Measurements from ENCODE around the gene ATXN2L. TPM values are rescaled to one million over a fixed set of nuclear protein-coding genes. Genes with fewer than 3 reads are reported as not detected.

Gene ATXN2L
- total RNA-seq, 3 donors from 2014 or later: 43.8 to 62.6 (median 58.1) TPM

DNA sequence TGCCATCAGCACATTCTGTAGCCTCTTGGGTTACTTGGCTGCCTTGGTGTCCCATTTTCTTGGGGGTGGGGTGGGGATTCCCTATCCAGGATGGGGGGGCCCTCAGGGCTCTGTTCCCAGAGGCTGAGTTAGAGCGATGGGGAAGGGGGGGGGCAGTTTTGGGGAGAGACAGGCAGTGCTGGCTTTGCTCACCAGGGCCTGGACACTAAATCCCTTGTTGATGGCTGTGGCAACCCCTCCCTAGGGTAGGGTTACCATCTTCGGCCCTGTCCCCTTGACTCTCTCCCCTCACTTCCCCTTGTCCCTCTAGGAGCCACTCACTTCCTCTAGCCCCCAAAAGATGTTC is 54.8 kb downstream of the ATXN2L start:
- DNase-seq (ENCODE audit: low spot score in 2 of 2): no peak
- no peak overlapping the region for H3K4me3 ChIP-seq
- no peaks in the 10 kb centered on the region for H3K36me3 ChIP-seq
- no peaks in the 10 kb centered on the region for H3K27me3 ChIP-seq
- peaks cover 0 to 4% of the 10 kb centered on the region in 2 donors for H3K4me1 ChIP-seq
- no peak overlapping the region for H3K27ac ChIP-seq
- TF ChIP-seq, protein P1, sequence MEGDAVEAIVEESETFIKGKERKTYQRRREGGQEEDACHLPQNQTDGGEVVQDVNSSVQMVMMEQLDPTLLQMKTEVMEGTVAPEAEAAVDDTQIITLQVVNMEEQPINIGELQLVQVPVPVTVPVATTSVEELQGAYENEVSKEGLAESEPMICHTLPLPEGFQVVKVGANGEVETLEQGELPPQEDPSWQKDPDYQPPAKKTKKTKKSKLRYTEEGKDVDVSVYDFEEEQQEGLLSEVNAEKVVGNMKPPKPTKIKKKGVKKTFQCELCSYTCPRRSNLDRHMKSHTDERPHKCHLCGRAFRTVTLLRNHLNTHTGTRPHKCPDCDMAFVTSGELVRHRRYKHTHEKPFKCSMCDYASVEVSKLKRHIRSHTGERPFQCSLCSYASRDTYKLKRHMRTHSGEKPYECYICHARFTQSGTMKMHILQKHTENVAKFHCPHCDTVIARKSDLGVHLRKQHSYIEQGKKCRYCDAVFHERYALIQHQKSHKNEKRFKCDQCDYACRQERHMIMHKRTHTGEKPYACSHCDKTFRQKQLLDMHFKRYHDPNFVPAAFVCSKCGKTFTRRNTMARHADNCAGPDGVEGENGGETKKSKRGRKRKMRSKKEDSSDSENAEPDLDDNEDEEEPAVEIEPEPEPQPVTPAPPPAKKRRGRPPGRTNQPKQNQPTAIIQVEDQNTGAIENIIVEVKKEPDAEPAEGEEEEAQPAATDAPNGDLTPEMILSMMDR (IDR thresholded peaks at IDR 0.05): no peak
- TF ChIP-seq POLR2AphosphoS5 (IDR thresholded peaks at IDR 0.05): no peak
- no peak for TF ChIP-seq POLR2A (IDR thresholded peaks at IDR 0.05)
- no peaks in the 10 kb centered on the region for H3K9me3 ChIP-seq
- intact Hi-C loops (cut with DNase I; ENCODE audit: low total_unique reads): no loop called here

DNA sequence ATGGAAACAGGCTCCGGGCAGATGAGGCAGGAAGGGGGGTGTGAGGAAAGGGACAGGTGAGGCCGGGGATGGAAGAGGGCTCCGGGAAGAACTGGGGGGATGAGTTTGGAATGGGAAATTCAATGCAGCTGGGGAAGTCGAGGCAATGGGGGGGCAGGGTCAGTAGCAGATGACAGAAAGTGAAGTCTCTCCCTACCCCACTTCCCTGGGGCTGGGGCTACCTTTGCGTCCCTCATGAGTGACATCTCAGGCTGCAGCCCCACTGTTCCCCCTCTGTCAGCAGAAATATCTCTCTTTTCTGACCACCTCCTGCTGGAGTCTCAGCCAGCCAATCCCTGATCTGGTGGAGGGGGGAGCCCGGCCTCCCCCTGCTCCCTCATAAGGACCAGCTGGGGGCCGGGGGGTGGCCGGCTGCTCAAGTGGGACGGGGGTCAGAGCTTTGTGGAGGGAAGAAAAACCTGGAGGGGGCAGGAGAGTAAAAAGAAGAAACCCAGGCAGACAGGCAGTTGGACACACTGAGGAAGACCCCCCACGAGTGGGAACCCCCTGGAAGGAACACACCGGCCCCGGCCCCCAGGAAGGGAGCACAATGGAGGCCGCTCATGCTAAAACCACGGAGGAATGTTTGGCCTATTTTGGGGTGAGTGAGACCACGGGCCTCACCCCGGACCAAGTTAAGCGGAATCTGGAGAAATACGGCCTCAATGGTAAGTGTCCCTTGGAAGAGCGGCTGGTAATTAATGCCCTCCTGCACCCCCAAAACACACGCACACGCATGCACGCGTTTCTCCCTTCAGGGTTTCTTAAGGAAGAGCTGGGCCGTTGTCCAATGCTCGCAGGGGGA is 55.5 kb downstream of the ATXN2L start, which contains the start of gene ATP2A1:
Gene ATP2A1 (plus strand): TSS at position 406 of the 844 bp plus-strand sequence. CDS start 184 bp downstream, at position 590.
- DNase-seq (ENCODE audit: low spot score in 2 of 2): no peak
- TF ChIP-seq POLR2AphosphoS5 (IDR thresholded peaks at IDR 0.05) (no peak), POLR2A (IDR thresholded peaks at IDR 0.05) (no peak)
- TF ChIP-seq, protein P1 (IDR thresholded peaks at IDR 0.05): no peak
- Histone ChIP-seq H3K4me3 (peak within 1 kb of the TSS; percentile 48 to 73 (median 71)), H3K4me1 (peaks cover 0 to 4% of the 10 kb centered on the region in 2 donors), H3K27ac (no peak within 1 kb of the TSS), H3K36me3 (no peaks in the 10 kb centered on the region), H3K27me3 (no peaks in the 10 kb centered on the region), H3K9me3 (no peaks in the 10 kb centered on the region)
- intact Hi-C loops (cut with DNase I; ENCODE audit: low total_unique reads): loop anchor here (1.0 kb wide), 1 partner anchor 32 kb away; the partner anchor contains the start of gene TUFM

DNA sequence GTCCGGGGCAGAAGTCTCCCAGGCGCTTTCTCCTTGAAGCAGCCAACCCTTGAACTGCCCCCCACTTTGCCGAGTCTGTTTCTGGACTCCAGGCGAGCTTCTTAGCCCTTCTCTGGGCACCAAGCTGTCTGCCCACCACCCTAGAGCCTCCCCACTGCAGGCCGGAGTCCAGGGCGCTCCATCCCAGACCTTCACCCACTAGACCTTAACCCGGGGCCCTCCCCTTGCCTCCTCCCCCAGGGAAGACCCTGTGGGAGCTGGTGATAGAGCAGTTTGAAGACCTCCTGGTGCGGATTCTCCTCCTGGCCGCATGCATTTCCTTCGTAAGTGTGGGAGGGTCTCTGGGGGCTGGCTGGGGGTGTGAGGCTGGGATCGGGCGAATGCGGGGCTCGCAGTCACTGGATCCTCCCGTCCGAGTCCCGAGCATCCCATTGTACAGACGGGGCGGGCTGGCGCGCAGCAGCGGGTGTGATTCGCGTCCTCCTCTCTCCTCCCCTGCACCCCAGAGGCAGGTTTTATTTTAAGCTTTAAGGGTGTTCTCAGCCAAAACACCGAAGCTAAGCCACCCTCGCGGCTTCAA is 56.6 kb downstream of the ATXN2L start:
- Histone ChIP-seq H3K27ac (no peak overlapping the region), H3K4me1 (peaks cover 0 to 4% of the 10 kb centered on the region in 2 donors), H3K27me3 (no peaks in the 10 kb centered on the region), H3K4me3 (peak overlapping the region; percentile 48 to 73 (median 71)), H3K9me3 (no peaks in the 10 kb centered on the region), H3K36me3 (no peaks in the 10 kb centered on the region)
- intact Hi-C loops (cut with DNase I; ENCODE audit: low total_unique reads): no loop called here
- no peak for DNase-seq (ENCODE audit: low spot score in 2 of 2)
- TF ChIP-seq POLR2A (IDR thresholded peaks at IDR 0.05) (no peak), POLR2AphosphoS5 (IDR thresholded peaks at IDR 0.05) (no peak)
- TF ChIP-seq, protein P1 (IDR thresholded peaks at IDR 0.05): no peak

DNA sequence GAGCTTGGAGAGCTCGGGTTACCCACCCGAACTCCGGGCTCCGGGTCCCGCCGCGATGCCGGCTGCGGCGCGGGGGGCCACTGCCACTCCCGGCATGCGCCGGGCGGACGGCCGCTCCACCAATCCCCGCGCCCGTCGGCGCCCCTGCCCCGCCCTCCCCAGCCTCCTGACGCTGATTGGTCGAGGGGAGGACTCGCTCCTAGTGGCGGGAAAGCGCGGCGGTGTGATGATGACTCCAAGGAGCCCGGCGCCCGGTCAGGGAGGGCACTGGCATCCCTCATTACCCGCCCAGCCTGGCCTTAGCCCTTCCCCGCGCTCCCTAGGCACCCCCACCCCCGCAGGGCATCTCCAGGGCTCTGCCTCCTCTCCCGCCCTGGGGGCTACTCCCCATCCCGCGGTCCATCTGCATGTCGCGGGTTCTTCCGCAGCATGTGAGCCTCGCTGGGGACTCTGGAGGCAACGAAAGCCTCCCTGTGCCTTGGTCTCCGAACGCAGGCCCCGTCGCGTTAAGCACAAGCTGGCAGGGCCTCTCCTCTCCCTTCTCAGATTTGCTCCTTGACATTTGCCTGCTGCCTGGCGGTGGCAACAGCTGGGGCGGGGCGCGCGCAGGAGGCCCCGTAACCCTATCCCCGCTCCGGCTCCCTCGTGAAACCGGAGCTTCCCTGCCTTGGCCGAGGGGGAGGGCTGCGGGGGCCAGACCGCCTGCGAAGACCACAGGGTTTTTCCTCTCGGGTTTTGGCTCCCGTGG is 57.2 kb downstream of the ATXN2L start:
- H3K4me3 ChIP-seq: peak overlapping the region; percentile 48 to 73 (median 71)
- H3K27ac ChIP-seq: no peak overlapping the region
- H3K27me3 ChIP-seq: no peaks in the 10 kb centered on the region
- DNase-seq (ENCODE audit: low spot score in 2 of 2): peak; percentile 78 to 88
- intact Hi-C loops (cut with DNase I; ENCODE audit: low total_unique reads): no loop called here
- H3K9me3 ChIP-seq: no peaks in the 10 kb centered on the region
- H3K4me1 ChIP-seq: peaks cover 0 to 4% of the 10 kb centered on the region in 2 donors
- TF ChIP-seq POLR2A (IDR thresholded peaks at IDR 0.05) (no peak), POLR2AphosphoS5 (IDR thresholded peaks at IDR 0.05) (peak in 1 of 3 donors; percentile 23)
- TF ChIP-seq, protein P1 (IDR thresholded peaks at IDR 0.05): peak; percentile 18 to 55 (median 34)
- H3K36me3 ChIP-seq: no peaks in the 10 kb centered on the region

Data from breast epithelium (tissue), 4 donors.